ENCODE data around the gene LRRC14B.

DNA sequence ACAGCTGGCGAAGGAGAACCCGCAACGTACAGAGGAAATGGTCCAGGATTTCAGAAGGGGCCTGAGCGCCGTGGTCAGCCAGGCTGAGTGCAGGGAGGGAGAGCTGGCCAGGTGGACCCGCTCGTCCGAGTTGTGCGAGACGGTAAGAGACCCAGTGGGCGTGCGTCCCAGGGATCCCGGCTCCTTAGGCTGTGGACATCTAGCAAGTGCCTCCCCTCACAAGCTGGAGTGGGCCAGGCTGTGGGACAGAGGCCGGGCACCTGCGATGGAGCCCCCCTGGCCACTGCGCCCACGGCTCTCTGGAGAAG lies 29.5 kb upstream of the LRRC14B start:
- TF ChIP-seq, protein P1, sequence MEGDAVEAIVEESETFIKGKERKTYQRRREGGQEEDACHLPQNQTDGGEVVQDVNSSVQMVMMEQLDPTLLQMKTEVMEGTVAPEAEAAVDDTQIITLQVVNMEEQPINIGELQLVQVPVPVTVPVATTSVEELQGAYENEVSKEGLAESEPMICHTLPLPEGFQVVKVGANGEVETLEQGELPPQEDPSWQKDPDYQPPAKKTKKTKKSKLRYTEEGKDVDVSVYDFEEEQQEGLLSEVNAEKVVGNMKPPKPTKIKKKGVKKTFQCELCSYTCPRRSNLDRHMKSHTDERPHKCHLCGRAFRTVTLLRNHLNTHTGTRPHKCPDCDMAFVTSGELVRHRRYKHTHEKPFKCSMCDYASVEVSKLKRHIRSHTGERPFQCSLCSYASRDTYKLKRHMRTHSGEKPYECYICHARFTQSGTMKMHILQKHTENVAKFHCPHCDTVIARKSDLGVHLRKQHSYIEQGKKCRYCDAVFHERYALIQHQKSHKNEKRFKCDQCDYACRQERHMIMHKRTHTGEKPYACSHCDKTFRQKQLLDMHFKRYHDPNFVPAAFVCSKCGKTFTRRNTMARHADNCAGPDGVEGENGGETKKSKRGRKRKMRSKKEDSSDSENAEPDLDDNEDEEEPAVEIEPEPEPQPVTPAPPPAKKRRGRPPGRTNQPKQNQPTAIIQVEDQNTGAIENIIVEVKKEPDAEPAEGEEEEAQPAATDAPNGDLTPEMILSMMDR (IDR thresholded peaks at IDR 0.05), result no peak
- no peak for TF ChIP-seq EZH2 (IDR thresholded peaks at IDR 0.05)

All from neural progenitor cell (in vitro differentiated cells).